GM21390 (cell line): ENCODE data around the gene NCKIPSD.
"Not testable (repeated sequence)": the region's sequence is repeated elsewhere in the genome, so short reads cannot be mapped to it uniquely, and the experiment has no call there.

Experiments
- ATAC-seq: cut with Tn5 transposase; IDR thresholded peaks from one replicate; pipeline ENCODE4 v1.9.1; 2021; ENCODE audit not compliant: unreplicated experiment

The NCKIPSD gene

DNA sequence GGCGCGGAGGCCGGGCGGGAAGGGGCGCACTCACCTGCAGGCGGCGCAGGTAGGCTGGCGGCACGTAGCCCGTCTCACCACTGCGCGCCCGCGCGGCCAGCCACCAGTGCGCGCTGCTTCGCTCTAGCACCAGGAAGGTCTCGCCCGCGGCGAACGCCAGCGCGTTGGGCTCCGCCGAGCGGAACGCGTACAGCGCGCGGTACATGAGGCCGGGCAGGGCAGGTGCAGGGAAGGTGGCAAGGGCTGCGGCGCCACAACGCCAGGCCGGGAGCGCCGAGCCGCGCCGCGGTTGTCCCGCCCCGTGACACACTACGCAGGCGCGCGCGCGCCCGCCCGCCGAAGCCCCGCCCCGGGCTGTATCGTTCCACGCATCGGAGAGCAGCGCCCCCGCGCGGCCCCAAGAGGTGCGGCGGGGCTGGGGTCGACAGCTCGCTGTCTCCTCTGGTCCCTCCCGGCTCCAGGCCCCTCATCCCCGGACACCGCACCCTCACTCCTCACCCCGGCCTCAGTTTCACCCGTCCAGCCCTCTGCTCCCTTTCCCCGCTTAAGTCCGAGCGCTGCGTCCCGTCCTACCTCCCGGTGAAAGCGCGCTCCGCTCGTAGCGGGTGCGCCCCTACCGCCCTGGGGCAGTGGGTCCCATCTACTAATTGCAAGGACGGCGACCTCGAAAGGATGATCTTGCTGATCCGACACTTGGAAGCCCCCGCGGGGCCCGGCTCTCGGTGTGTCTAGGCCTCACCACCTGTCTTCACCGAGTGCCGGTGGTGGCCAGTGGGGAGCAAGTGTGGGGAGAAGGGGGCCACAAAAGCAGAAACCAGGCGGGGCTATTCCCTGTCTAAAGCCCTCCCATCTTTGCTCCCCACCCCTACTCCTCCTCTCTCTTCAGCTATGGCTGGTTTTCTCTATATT is at the start of gene NCKIPSD:
Gene NCKIPSD (minus strand): TSS at position 313 of the 909 bp plus-strand sequence. CDS start 108 bp downstream, at position 205.
- peak; percentile 71 for ATAC-seq

DNA sequence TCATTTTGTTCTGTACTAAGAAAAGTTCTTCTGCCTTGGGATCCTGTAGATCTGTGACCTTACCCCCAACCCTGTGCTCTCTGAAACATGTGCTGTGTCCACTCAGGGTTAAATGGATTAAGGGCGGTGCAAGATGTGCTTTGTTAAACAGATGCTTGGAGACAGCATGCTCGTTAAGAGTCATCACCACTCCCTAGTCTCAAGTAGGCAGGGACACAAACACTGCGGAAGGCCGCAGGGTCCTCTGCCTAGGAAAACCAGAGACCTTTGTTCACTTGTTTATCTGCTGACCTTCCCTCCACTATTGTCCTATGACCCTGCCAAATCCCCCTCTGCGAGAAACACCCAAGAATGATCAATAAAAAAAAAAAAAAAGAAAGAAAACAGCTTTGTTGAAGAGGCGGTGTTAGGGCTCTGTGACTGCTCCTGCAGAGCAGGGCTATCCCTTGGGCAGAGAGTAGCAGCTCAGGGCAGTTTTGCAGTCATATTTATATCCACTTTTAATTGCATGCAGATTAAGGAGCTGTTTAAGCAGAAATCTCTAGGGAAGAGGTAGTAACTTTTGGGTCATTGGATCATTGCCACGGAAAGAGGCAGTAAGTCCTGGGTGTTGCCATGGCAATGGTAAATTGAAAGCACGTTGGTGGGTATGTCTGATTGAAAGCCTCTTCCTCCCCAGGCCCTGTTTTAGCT is 49.5 kb upstream of the NCKIPSD start:
- ATAC-seq: not testable (repeated sequence)

DNA sequence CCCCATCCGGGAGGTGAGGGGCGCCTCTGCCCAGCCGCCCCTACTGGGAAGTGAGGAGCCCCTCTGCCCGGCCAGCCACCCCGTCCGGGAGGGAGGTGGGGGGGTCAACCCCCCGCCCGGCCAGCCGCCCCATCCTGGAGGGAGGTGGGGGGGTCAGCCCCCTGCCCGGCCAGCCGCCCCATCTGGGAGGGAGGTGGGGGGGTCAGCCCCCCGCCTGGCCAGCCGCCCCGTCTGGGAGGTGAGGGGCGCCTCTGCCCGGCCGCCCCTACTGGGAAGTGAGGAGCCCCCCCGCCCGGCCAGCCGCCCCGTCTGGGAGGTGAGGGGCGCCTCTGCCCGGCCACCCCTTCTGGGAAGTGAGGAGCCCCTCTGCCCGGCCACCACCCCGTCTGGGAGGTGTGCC is 48.8 kb upstream of the NCKIPSD start:
- ATAC-seq: not testable (repeated sequence)

DNA sequence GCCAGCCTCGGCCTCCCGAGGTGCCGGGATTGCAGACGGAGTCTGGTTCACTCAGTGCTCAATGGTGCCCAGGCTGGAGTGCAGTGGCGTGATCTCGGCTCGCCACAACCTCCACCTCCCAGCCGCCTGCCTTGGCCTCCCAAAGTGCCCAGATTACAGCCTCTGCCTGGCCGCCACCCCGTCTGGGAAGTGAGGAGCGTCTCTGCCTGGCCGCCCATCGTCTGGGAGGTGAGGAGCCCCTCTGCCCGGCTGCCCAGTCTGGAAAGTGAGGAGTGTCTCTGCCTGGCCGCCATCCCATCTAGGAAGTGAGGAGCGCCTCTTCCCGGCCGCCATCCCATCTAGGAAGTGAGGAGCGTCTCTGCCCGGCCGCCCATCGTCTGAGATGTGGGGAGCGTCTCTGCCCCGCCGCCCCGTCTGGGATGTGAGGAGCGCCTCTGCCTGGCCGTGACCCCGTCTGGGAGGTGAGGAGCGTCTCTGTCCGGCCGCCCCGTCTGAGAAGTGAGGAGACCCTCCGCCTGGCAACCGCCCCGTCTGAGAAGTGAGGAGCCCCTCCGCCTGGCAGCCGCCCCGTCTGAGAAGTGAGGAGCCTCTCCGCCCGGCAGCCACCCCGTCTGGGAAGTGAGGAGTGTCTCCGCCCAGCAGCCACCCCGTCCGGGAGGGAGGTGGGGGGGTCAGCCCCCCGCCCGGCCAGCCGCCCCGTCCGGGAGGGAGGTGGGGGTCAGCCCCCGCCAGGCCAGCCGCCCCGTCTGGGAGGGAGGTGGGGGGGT is 48.2 kb upstream of the NCKIPSD start:
- not testable (repeated sequence) for ATAC-seq

DNA sequence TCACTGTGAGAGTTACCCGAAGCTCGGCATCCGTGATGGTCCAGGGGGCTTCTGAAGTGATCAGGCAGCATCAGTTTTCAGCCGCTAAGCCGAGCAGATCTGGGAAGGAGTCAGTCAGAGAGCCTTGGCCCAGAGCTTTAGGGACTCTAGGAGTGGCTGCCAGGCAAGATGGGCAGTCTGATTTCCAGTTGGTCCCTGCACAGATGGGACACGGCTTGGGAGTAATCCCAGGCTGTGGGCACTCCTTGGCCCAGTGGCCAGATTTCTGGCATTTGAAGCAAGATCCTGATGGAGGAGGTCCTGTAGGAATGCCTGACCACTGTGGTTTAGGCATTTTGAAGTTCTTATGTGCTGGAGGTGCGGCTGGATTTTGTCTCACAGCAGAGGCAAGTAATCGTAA is 41.8 kb upstream of the NCKIPSD start:
- ATAC-seq: no peak

DNA sequence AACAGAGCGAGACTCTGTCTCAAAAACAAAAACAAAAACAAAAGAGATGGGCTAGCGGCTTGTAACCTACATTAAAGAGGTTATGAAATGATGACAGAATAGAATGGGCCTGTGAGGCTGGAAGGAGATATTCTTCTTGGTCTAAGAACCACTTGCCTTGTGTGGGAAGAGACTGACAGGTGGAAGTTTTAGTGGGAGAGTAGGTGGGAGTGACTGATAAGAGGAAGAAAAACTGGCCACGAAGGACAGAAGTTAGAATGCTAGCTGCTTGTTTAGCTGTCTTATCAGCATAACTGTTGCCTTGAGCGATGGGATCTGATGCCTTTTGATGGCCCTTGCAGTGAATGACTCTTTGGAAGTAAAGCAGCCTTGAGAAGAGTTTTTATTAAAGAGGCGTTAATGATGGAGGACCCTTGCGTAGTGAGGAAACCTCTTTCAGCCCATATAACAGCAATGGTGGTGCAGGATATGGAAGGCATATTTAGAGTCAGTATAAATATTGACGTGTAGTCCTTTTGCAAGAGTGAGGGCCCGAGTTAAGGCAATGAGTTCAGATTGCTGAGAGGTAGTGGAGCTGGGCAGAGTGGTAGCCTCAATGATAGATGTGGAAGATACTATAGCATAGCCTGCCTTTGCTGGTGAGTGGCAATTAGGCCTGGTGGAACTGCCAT is 39.6 kb upstream of the NCKIPSD start:
- not testable (repeated sequence) for ATAC-seq

DNA sequence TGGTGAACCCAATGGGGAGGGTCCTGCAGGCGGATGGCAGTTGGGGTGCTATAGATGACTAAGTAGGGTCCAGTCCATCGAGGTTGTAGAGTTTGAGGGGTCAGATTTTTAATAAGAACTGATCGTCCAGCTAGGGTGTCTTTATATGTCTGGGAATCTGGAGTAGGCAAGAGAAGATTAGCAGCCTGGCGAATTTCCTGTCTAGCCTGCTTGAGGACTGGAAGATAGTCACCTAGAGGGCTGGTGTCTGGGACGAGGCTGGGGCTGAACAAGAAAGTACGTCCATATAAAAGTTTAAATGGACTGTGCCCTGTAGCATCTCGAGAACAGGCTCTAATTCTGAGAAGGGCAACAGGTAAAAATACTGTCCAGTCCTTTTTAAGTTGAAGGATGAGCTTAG is 38.0 kb upstream of the NCKIPSD start:
- no peak for ATAC-seq

DNA sequence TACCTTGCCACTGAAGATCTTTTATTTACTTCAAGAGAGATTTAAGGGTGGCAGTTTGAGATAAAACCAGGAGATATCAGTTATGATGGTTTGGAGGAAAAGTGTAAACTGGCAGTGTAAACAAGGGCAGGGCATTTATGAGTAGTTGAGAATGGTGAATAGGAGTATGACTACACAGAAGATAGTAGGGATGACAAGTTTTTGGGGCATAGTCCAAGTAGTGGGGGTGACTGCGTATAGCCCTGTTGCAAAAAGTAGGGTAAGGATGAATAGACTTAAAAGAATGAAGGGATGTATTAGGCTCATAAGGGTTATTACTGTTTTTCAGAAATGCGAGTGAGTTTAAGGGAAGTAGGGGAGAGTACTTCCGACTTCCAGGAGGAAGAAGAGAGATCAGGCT is 37.6 kb upstream of the NCKIPSD start:
- not testable (repeated sequence) for ATAC-seq

DNA sequence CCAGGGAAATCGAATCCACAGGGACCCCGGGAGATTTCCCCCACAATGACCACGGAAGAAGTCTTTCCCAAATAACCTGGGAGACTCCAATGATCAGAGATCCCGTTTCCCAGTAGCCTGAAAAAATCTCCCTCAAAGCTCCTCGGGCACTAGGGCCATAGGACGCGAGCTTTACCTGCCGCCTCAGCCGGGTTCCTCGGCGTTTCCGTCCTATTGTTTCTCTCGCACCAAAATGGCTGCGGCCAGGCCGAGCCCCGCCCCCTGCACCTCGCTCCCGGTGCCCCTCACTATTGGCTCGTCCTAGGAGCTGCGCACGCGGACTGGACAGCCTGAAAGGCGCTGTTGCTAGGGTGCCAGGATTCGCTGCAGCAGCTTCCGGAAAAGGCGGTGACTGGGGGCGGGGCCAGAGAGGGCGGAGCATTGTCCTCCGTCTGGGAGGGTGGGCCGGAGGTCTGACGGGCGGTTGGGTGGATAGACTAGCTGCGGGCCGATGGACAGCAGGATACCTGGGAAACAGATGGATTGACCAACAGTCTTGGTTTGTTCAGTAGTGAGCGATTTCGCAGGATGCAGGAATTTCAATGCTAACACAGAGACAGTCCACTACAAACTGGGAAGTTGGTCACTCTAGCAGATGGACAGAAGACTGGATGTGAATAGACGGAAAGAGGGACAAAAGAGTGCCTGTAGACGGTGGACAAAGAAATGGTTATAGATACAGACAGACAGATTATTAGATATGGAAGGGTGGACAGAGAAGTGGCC is 31.4 kb upstream of the NCKIPSD start, which contains the start of gene IP6K2:
Gene IP6K2 (minus strand): TSS at position 240 of the 765 bp plus-strand sequence. CDS start 21,930 bp downstream, outside the sequence.
- peak; percentile 94 for ATAC-seq

DNA sequence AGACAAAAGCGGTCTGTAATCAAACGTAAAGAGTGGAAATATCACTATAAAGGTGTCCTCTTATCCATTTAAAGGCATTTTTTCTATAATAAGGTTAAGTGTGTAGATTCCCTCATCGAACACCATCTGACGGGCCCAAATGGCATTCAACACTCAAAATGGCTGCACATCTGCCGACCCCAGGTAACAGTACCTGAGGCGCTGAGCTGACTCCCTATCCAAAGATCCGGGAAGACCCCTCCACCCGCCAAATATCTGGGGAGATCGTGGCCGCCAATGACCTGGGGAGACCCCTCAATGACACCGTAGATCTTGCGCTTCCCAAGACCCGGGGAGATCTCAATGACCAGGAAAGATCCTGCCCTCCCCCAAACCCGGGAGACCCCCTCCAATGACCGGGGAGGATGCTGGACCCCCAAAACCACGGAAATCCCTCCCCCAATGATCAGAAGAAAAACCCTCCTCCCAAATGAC is 30.8 kb upstream of the NCKIPSD start:
- no peak for ATAC-seq

DNA sequence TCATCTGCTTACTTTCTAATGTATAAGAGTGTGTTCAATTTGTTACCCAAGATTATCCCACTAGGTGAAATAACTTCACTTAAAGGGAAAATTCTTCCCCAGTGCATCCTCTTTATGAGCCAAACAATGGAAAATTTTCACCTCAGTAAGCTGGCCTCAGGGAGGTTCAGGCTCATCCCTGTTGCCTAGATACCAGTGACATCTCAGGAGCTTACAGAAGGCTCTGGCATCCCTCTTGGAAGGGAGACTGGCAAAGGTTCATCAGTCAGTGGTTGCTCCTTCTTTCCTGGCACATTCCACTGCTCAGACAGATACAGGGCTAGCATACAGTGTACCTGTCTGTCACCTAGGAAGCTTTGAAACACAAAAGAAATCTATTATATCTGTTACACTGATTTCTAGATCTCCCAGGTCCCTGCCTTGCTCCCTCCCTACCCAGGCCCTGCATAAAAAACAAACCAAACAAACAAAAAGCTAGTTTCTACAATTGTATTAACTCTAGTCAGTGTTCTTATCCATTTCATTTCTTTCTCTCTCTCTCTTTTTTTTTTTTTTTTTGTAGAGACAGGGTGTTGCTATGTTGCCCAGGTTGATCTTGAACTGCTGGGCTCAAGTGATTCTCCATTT is 29.6 kb upstream of the NCKIPSD start:
- no peak for ATAC-seq

DNA sequence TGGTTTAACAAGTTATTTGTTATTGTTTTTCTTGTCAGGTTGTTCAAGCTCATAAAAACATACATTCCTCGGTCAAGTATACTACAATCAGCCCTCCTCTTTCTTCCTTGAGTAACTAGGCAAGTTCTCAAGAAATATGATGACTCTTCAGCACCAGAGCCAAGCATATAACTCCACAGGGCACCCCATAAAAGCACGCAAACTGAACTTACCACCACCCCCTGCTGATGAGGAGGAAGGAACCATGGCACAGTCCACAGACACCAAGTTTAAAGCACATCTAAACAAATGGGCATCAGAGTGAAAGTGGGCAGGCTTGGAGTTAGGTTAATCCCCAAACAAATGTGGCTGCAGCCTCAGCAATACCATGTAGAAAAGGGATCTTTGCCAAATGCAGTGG is 26.0 kb upstream of the NCKIPSD start:
- no peak for ATAC-seq

DNA sequence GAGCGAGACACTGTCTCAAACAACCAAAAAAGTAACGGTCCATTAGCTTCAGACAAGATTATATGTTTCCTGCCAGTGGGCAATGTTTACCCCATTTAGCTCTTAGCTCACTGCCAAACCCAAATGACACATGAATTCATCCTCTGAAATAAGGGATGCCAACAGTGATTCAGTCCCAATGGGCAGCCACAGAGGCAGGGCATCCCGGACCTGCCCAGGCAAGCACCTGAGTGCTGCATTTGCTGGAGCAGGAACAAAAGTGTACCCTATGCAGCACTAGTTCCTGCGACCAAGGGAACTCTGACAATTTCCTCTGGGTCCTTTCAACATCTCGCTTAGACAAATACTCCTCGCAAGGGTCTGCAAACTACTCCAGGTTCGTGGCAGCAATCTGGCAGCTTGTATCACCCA is 23.3 kb upstream of the NCKIPSD start:
- ATAC-seq: no peak

DNA sequence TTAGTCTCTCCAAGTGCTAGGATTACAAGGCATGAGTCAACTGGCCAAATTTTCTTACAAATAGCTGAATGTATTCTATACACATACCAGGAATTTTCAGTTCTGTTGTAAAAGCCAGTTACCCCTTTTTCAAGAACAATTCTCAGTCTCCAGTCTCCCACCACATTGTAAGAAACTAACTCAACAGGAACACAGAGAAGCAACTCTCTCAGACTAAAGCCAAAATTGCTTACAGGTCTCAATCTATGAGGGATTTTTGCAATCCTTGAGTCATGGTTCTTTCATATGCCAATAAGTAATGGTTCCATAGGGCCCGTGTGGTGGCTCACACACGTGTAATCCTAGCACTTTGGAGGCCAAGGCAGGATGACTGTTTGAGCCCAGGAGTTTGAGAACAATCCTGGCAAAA is 22.8 kb upstream of the NCKIPSD start:
- no peak for ATAC-seq

DNA sequence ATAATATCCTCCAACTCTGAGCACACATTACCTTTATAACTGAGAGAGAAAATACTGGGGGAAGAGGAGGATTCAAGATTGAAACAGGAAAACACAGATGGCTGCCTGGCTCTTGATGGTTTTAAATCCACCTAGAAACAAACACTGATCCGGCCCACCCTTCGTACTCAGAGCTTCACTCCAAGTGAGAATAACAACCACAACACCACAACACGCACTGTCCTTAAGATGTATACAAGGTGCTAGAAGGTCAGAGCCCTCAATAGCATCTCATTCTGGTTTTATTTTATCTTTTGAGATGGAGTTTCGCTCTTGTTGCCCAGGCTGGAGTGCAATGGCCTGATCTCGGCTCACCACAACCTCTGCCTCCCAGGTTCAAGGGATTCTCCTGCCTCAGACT is 21.4 kb upstream of the NCKIPSD start:
- ATAC-seq: no peak

DNA sequence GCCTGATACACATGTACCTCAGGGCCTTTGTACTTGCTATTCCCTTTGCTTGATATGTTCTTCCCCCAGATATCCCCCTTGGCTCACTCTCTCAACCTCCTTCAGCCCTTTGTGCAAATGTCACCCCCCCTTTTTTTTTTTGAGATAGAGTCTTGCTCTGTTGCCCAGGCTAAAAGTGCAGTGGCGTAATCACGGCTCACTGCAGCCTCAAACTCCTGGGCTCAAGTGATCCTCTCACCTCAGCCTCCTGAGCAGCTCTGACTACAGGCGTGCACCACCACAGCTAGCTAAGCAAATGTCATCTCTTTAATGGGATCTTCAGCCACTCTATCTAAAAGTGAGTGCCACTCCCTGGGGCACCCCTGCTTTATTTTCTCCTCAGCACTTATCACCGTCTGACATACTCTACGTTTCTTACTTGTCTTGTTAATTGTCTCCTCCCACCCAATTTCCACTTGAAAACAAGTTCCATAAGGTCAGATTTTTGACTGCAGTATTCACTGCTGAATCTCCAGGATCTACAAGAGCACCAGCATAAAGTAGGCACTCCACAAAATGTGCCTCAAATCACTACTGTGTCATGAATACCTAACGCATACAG is 16.7 kb upstream of the NCKIPSD start:
- no peak for ATAC-seq

DNA sequence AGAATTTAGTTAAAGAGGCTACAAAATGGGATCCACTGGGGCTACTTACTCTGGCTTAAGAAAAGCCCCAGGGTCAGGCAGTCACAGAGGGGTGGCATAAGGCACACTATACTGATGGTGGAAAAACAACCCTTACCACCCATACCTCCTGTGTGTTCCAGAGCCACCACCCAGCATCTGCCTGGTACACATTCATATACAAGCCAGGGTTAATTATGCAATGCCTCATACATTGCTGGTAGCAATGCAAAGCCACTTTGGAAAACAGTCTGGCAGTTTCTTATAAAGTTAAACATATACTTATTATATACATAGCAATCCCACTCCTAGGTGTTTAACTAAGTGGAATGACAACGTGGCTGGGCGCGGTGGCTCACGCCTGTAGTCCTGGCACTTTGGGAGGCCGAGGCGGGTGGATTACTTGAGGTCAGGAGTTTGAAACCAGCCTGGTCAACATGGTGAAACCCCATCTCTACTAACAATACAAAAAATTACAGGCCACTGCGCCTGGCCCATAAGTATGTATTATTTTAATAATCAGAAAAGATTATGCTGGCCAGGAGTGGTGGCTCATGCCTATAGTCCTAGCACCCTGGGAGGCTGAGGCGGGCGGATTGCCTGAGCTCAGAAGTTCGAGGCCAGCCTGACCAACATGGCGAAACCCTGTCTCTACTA is 15.2 kb upstream of the NCKIPSD start:
- no peak for ATAC-seq

DNA sequence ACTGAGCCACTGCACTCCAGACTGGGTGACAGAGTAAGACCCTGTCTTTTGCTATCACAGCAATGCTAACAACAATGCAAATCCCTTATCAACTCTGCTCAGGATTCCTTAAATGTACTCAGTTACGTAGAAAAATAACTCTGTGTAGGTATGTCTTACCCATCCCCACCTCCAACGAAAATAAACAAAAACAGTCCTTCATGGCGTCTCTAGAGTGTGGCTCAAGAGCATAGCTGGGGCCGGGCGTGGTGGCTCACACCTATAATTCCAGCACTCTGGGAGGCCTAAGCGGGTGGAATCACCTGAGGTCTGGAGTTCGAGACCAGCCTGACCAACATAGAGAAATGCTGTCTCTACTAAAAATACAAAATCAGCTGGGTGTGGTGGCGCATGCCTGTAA is 13.2 kb upstream of the NCKIPSD start:
- no peak for ATAC-seq
